Gastrocnemius medialis (tissue), 4 donors: ENCODE measurements around the gene XRN1.

Experiments
- CTCF ChIP-seq, 5 experiments: fragments of 450-650 bp in 3 of 5; fragments of 200-600 bp in 2 of 5; sonication (generic) in 2 of 5; IDR thresholded peaks in 4 of 5; conservative IDR thresholded peaks in 1 of 5; 1 replicate in 4 of 5; 2 replicates in 1 of 5; pipeline ENCODE4 v1.5.1; 2016 to 2019; ENCODE audit warnings: antibody characterized with exemption in 5 of 5, mild to moderate bottlenecking in 3 of 5, moderate library complexity in 3 of 5
- POLR2A ChIP-seq, 2 donors: fragments of 450-650 bp; IDR thresholded peaks; one replicate each; pipeline ENCODE4 v1.6.1; 2017; ENCODE audit warnings: antibody characterized with exemption in 2 of 2, mild to moderate bottlenecking in 2 of 2, moderate library complexity in 2 of 2

GRCh38 chr3:142460689-142461088 is 12.9 kb upstream of the XRN1 start:
- TF ChIP-seq CTCF (IDR thresholded peaks at IDR 0.05 in 4 of 5, conservative IDR thresholded peaks at IDR 0.05 in 1 of 5) (no peak), POLR2A (IDR thresholded peaks at IDR 0.05) (no peak)
